Measurements from ENCODE around the gene PODXL2.
A peak's percentile ranks its signal among the peaks of the same experiment; 100 is the strongest.

PODXL2 gene

GRCh38 chr3:127676921-127677351, 48.0 kb downstream of the PODXL2 start:
- ChIA-PET CTCF (interaction anchor here (0.6 kb wide), 1 partner anchor 42 kb away, joined by 3 read pairs; no protein-coding TSS in a partner anchor), POLR2A (ENCODE audit: low non-redundant PET) (interaction anchor here (0.5 kb wide), 1 partner anchor 15 kb away, joined by 9 read pairs; no protein-coding TSS in a partner anchor)
- no peak for DNase-seq (ENCODE audit: low spot score)
- TF ChIP-seq CTCF (conservative IDR thresholded peaks at IDR 0.05; ENCODE audit: low read depth) = no peak
- peak overlapping the region; percentile 56 for H3K27ac ChIP-seq

GRCh38 chr3:127677541-127678314, 48.7 kb downstream of the PODXL2 start:
- TF ChIP-seq CTCF (conservative IDR thresholded peaks at IDR 0.05; ENCODE audit: low read depth) = no peak
- DNase-seq (ENCODE audit: low spot score) = no peak
- peak overlapping the region; percentile 56 for H3K27ac ChIP-seq
- ChIA-PET CTCF (no interaction called here), POLR2A (ENCODE audit: low non-redundant PET) (no interaction called here)

- H3K27ac ChIP-seq = peak overlapping the region; percentile 56
- DNase-seq (ENCODE audit: low spot score) = no peak
- TF ChIP-seq CTCF (conservative IDR thresholded peaks at IDR 0.05; ENCODE audit: low read depth) = no peak
- ChIA-PET CTCF (no interaction called here), POLR2A (ENCODE audit: low non-redundant PET) (interaction anchor here (0.6 kb wide), 1 partner anchor 18 kb away, joined by 6 read pairs; no protein-coding TSS in a partner anchor)
Observed at GRCh38 chr3:127678315-127678599, 49.3 kb downstream of the PODXL2 start.

GRCh38 chr3:127678611-127679533, 49.9 kb downstream of the PODXL2 start:
- TF ChIP-seq CTCF (conservative IDR thresholded peaks at IDR 0.05; ENCODE audit: low read depth) = no peak
- CTCF ChIA-PET = interaction anchor here (0.6 to 1.1 kb wide), 2 partner anchors 12 to 35 kb away, joined by 3 to 4 read pairs; no protein-coding TSS in a partner anchor
- peak overlapping the region; percentile 56 for H3K27ac ChIP-seq
- POLR2A ChIA-PET (ENCODE audit: low non-redundant PET) = interaction anchor here (0.5 to 0.6 kb wide), 3 partner anchors 9 to 1442 kb away, joined by 3 to 6 read pairs (median 6); no protein-coding TSS in a partner anchor
- DNase-seq (ENCODE audit: low spot score) = no peak

GRCh38 chr3:127679534-127680145, 50.7 kb downstream of the PODXL2 start:
- no peak for DNase-seq (ENCODE audit: low spot score)
- no peak overlapping the region; the same call in 1 of the 2 replicates for H3K27ac ChIP-seq
- ChIA-PET CTCF (interaction anchor here (0.5 to 1.1 kb wide), 4 partner anchors 11 to 1075 kb away, joined by 3 to 4 read pairs (median 4); no protein-coding TSS in a partner anchor), POLR2A (ENCODE audit: low non-redundant PET) (interaction anchor here (0.5 to 0.6 kb wide), 2 partner anchors 10 to 1441 kb away, joined by 3 to 6 read pairs; no protein-coding TSS in a partner anchor)
- no peak for TF ChIP-seq CTCF (conservative IDR thresholded peaks at IDR 0.05; ENCODE audit: low read depth)
